HG03565 (cell line): ENCODE measurements around the gene CHRNB2.
"Not testable (repeated sequence)": the region's sequence is repeated elsewhere in the genome, so short reads cannot be mapped to it uniquely, and the experiment has no call there.

ENCODE experiments used
- ATAC-seq: cut with Tn5 transposase; IDR thresholded peaks from one replicate; pipeline ENCODE4 v1.9.1; 2021; ENCODE audit warnings: mild to moderate bottlenecking, moderate library complexity; ENCODE audit not compliant: unreplicated experiment

CHRNB2 gene, protein sequence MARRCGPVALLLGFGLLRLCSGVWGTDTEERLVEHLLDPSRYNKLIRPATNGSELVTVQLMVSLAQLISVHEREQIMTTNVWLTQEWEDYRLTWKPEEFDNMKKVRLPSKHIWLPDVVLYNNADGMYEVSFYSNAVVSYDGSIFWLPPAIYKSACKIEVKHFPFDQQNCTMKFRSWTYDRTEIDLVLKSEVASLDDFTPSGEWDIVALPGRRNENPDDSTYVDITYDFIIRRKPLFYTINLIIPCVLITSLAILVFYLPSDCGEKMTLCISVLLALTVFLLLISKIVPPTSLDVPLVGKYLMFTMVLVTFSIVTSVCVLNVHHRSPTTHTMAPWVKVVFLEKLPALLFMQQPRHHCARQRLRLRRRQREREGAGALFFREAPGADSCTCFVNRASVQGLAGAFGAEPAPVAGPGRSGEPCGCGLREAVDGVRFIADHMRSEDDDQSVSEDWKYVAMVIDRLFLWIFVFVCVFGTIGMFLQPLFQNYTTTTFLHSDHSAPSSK

DNA sequence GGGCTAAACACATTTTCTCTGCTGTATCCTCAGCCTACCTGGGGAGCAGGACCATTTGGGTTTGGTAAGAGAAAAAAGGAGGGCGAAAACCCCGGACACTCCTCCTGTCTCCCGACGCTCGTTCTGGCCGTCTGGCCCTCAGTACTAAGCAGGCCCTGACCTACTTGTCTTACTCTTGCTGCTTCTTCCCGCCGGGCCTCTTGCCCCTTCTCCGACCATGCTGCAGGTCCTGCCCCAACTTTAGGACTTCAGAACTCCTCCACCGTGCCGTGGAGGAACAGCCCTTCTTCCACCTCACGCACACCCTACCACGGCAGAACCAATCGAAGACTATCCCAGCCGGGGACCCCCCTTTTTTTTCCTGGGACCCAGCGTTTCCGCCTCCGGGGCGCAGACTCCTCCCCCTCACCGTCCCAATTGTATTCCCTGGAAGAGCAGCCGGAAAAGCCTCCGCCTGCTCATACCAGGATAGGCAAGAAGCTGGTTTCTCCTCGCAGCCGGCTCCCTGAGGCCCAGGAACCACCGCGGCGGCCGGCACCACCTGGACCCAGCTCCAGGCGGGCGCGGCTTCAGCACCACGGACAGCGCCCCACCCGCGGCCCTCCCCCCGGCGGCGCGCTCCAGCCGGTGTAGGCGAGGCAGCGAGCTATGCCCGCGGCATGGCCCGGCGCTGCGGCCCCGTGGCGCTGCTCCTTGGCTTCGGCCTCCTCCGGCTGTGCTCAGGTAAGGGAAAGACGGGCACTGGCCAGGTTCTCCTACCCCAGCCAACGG is at the start of gene CHRNB2:
TSS of gene CHRNB2 (plus strand) at position 393 of the 771 bp plus-strand sequence. CDS start at position 660, 267 bp downstream.
- ATAC-seq: no peak

DNA sequence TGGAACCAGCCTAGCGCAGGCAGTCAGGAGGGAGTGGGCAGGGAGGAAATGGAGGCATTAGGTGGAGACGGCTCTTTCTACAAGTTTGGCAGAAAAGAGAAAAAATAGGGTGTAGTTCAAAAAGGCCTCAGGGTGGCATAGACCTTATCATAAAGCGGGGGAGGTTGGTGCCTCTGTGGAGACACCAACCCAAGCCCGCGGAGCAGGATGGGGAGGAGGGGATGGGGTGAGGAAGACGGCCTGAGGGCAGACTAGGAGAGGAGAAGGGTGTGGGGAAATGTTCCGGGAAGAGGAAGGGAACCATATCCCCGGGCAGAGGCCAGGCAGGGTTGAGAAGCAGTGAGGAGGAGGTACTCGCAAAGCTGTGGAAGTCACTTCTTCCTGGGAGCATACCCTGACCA is 48.0 kb upstream of the CHRNB2 start:
- no peak for ATAC-seq

DNA sequence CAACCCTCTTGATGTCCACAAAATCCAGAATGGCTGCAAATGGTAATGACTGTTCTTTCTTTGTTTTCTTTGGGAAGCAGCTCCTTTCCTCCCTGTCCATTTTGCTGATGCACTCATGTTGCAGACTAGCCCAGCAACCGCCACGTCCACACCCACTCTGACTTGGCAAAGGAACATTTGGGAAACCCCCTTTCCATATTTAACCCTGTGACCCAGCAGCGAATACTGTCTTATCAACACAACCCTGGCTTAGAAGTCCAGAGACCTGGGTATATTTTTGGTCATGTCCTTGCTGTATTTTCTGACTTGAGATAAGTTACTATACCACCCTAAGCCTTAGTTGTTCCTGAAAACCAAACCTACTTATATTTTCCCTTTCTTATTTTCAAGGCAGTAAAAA is 47.2 kb upstream of the CHRNB2 start:
- no peak for ATAC-seq

DNA sequence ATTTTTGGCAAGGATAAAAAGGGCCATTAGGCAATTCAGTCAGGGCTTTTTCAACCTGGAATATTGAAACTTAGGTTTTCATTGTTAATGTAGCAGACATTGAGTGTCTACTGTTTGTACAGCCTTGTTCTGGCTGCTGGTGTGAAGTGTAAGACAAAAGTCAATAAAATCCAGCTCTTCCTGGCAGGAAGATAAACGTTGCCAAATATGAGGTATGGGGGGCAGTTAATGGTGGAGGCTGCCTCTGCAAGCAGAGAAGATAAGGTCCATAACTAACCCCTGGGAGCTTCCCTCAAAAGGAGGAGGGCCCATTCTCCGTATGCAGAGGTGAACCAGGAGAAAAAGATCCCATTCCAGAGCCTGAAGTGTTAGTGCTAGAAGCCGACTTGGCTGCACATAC is 45.9 kb upstream of the CHRNB2 start:
- no peak for ATAC-seq

DNA sequence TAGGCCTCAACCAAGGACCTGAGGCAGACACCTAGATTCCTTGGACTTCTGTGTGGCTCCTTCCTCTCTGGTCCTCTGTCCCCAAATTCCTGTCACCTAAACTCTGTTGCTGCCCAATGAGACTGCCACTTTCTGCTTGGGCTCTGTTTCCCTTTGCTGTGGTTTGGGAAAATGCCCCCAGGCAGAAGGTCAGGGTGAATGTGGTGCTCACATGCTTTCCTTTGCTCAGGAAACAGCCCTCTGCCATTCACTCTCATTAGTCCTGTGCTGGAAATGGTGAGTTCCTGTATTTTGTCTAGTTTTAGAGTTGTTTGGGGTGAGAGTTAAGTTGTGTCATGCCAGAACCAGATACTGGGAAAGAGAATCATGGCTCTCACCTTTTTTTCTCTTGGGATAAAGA is 42.7 kb upstream of the CHRNB2 start:
- ATAC-seq: no peak

DNA sequence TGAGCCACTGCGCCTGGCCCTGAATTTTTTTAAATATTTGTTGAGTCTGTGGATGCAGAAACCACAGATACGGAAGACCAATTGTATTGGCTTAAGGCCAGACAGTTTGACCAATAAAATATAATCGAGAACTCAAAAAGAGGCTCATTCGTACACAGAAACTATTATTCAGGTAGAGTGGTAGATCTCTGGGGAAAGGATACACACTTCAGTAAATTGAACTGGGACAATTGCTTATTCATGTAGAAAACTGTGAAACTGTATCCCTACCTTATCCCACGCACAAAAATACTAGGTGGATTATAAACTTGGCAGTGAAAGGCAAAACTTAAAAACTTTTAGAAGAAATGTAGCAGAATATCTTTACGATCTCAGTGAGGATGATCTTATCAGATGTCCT is 40.4 kb upstream of the CHRNB2 start:
- no peak for ATAC-seq

DNA sequence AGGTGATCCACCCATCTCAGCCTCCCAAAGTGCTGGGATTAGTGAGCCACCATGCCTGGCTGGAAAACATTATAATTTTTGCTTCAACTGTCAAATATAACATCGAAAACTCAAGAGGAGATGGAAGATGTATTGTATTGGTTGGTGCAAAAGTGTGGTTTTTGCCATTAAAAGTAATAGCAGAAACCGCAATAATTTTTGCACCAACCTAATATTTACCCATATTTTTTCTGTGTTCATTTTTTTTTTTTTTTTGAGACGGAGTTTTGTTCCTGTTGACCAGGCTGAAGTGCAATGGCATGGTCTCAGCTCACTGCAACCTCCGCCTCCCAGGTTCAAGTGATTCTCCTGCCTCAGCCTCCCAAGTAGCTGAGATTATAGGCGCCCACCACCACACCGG is 38.3 kb upstream of the CHRNB2 start:
- no peak for ATAC-seq

DNA sequence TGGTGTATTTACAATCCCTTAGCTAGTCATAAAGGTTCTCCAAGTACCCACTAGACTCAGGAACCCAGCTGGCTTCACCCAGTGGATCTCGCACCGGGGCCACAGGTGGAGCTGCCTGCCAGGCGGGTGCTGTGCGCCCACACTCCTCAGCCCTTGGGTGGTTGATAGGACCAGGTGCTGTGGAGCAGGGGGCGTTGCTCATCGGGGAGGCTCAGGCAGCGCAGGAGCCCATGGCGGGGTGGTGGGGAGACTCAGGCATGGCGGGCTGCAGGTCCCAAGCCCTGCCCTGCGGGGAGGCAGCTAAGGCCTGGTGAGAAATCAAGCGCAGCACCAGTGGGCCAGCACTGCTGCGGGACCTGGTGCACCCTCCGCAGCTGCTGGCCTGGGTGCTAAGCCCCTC is 35.6 kb upstream of the CHRNB2 start:
- ATAC-seq: not testable (repeated sequence)

DNA sequence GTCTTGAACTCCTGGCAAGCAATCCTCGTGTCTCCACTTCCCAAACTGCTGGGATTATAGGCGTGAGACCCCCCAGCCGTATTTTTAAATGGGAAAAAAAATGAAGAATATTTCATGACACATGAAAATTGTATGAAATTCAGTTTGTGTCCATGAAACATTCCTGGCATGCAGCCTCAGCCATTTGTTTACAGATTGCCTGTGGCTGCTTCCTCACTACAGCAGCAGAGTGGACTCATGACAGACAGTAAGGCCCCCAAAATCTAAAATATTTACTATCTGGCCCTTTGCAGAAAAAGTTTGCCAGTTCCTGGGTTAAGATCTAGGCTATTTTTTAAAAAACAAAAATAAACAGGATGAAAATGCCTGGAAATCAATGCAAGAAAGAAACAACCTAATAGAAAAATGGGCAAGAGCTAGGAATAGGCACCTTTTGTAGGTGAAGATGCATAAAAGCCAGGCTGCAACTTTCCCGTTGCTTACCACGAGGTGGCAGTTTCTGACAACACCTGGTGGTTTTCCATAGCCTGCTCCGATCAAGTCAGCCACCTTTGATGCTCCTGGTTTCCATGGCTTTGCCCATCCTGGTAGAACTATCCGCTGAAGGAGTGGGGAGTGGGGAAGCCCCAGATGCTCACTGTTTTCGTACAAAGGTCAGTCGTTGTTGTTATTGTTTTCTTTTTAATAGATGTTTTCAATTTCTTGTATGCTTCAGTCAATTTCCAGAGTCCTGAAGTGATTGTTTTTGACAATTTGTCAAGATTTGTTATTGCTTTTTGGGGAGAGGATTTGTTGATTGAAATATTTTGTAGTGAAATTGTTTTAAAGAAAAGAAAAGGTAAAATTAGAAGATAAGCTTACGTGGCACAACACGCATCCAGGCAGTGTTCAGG is 33.4 kb upstream of the CHRNB2 start:
- no peak for ATAC-seq

DNA sequence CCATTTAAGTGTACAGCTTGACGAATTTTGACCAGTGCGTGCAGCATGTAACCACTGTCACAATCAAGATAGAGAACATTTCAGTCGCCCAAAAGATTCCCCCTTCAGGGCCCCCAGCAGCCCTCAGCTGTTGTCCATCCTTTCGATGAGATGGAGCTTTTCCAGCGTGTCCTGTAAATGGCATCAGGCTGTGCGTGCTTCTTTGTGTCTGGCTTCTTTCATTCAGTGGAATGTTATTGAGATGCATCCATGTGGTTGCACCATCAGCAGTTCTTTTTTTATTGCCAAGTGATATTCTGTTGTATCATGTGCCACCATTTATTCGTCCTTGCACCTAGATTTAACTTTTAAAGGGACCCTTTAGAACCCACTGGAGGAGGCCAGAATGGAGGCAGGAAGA is 31.0 kb upstream of the CHRNB2 start:
- ATAC-seq: no peak

DNA sequence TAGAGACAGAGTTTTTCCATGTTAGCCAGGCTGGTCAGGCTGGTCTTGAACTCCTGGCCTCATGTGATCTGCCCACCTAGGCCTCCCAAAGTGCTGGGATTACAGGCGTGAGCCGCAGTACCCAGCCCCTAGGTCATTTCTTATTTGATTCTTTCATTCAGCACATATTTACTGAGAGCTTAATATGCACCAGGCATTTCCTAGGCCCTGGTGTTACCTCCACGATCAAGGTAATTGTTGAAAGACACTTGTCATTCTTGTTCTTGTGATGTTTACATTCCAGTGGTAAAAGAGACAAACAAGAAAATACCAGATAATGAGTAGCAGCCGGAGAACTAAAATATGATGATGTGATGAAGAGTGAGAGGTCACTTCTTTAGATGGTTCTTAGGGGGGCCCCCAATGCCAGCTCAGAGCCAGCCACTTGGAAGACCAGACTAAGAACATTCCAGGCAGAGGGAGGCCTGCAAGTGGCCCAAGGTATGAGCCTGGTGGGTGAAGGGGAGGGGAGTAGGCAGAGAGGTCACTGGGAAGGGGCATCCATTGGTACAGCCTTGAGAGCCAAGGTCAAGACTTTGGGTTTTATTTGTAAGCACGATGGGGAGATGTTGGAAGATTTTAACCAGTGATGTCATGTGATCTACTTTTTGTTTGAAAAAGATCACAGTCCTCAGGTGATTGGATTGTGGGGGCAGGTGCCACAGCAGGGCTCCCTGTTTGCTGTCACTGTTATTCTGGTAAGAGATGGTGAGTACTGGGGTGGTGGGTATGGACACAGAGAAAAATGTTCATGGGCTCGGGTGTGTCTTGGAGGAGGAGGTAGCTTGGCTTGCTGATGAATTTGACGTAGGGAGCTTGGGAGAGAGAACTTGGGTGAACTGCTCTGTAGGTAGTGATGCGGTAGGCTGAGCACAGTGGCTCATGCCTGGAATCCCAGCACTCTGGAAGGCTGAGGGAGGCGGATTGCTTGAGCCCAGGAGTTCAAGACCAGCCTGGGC is 27.8 kb upstream of the CHRNB2 start:
- no peak for ATAC-seq

DNA sequence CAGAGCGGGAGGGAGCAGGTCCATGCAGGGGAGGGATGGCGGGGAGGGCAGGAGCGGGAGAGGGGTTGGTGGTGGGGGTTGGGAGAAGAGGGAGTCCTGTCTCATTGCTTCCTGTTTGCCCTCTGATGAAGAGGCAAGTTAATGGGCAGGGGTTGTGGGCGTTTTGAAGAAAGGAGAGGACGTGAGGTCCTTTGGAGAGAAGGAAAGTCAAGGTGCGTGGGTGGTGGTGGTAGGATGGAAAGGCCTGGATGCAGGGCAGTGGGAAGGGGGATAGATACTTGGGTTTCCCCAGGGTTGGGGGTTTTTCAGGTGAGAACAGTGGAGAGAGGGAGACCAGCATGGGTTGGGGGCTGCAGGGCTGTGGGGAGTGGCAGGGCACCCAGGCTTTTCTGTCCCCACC is 26.3 kb upstream of the CHRNB2 start:
- ATAC-seq: no peak

DNA sequence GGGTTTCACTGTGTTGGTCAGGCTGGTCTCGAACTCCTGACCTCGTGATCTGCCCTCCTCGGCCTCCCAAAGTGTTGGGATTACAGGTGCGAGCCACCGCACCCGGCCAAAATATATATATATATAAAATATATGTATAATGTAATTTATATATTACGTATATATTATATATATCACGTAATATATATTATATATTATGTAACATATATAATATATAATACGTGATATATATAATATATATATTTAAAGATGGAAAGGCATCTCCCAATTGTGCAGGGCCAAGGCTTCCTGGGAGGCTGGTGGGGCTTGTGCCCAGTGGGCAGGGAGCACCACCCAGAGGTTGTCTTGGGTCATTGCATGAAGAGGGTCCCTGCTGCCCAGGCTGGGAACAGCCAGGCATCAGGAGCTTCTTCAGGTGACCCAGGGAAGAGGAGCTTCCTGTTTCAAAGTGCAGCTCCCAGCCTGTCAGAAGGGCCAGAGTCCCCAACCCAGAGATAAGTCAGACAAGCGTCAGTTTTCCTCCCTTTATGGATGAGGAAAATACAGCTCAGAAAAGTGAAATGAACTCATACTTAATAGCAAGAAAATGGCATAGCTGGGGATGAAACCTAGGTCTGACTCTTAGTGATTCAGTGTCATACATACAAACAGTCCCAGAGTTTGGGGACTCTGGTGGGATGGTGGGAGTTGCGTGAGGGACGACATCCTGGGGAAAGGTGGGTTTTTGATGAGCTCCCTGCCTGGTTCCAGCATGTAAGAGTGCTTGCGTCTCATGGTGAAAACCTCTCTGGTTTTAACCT is 21.1 kb upstream of the CHRNB2 start:
- ATAC-seq: no peak

DNA sequence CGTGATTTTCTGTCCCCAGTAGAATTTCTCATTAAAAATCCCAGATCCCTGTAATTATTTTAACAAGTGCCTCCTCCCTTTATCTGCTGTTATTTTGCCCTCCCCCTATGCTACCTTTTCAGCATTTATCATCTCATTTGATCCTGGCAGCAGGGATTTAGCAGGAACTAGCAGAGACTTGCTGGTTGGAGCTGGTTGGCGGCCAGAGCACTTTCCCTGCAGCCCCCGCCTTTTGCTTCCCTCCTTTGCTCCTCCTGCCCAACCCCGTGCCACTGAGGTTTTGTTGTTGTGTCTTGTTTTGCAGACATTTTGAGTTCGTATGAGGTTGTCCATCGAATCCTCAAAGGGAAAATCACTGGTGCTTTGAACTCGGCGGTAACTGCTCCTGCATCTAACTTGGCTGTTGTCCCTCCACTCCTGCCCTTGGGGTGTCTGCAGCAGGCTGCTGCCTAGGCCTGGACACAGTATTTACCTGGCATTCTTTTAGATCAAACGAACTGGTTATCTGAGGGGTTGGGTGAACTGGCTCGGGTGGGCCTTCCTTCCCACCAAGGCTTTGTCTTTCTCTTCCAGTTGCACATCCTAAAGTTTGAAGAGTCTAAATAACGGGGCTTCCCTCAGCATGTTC is 20.4 kb upstream of the CHRNB2 start:
- ATAC-seq: no peak

DNA sequence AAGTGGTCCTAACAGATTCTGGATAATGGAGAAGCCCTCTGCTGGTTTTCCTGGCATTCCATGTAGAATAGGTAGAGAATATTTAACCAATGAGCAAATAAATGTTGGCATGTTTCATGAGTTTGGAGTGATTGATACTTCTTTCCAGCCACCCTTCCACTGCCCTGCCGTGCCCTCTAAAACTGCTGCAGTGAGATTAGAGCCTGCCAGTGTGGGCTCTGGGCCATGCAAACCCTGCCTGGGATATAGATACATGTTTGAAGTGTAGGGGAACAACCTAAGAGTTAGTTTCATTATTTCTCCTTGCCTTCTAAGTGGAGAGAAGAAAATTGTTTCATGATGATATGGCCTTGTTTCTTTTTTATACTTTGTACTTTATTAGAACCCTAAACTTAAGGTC is 19.6 kb upstream of the CHRNB2 start:
- no peak for ATAC-seq

DNA sequence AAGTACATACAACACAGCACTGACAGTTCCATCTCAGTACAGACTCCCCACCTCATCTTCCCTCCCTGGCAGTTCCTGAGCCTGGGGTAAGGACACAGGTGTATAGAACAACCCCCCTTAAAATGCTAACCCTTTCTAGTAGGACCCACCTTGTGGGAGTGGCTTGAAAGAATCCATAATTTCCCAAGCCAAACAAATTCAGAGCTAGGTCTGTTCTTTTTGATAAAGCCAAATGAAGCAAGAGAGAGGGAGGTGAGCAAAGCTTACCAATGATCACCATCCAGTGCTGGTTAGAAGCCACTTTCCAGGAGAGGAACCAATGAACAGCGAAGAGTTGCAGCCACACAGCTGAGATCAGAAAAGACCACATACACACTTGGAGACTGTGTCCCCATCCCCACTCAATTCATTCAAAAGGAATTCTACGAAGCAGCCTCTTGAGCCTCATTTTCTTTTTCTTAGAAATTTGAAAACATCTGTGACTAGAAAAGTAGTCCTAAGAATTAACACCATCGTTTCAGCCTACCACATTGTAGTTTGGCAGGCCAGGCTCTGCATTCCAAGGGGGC is 18.3 kb upstream of the CHRNB2 start:
- no peak for ATAC-seq

DNA sequence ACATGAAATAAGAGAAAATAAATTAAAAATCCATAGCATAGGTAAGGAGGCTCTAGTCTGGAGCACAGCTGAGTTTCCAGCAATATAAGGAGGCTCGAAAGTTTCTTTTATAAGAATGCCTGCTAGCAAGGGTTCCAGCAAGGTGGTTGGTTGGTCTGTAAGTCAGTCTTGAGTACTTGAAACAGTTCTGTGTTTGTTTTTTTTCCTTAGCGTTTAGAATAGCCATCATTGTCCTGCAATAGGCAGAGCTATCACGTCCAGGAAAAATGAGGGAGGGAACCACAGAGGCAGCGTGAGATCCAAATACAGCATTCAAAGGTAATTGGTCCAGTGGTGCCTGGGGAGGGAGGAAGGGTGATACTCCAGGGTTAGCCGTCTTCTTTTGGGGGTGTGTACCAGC is 17.5 kb upstream of the CHRNB2 start:
- no peak for ATAC-seq

DNA sequence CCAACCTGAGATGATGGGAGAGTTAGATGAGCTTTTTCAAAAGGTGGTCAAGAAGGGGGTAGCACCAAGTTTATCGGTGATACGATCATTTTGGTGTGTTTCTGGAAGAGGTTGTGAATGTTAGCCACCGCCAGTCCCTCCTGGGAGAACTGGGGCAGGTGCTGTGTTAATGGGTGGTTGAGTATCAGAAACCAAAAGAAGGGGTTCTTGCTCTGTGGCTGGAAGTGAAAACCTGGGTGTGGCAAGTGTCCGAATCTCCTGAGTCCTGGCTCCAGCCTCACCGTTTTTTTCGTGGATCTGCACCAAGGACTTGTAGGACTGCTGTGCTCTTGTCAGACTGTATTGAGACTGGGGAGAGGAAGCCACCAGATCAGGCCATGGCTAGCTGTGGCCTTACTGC is 16.9 kb upstream of the CHRNB2 start:
- ATAC-seq: no peak
